Vagina (tissue), 2 donors: ENCODE data around the gene KNOP1. TPM values are rescaled to one million over a fixed set of nuclear protein-coding genes. Genes with fewer than 3 reads are reported as not detected.

Experiments
- DNase-seq, 2 donors: peaks; one replicate each; pipeline ENCODE4 v3.0.0-alpha.2; 2017; ENCODE audit errors: extremely low spot score in 2 of 2
- H3K27ac ChIP-seq: fragments of 200-600 bp; sonication (generic); one replicate; pipeline ENCODE4 v1.5.1; 2019
- H3K27me3 ChIP-seq: fragments of 200-600 bp; sonication (generic); one replicate; pipeline ENCODE4 v1.5.1; 2019
- H3K36me3 ChIP-seq, 2 donors: fragments of 200-600 bp; sonication (generic); one replicate each; pipeline ENCODE4 v1.5.1; 2017 to 2019
- H3K4me1 ChIP-seq: fragments of 200-600 bp; sonication (generic); one replicate; pipeline ENCODE4 v1.5.1; 2019
- H3K4me3 ChIP-seq, 2 donors: fragments of 200-600 bp; sonication (generic); 1 replicate in 1 of 2; 2 replicates in 1 of 2; pipeline ENCODE4 v1.5.1; 2016 to 2019
- H3K9me3 ChIP-seq: fragments of 200-600 bp; sonication (generic); one replicate; pipeline ENCODE4 v1.5.1; 2019
- POLR2A ChIP-seq, 2 donors: fragments of 450-650 bp; IDR thresholded peaks; one replicate each; pipeline ENCODE4 v1.6.1; 2017; ENCODE audit warnings: antibody characterized with exemption in 2 of 2, mild to moderate bottlenecking in 2 of 2, moderate library complexity in 2 of 2
- POLR2AphosphoS5 ChIP-seq, 2 donors: sonication (generic); formaldehyde crosslinking; IDR thresholded peaks; one replicate each; pipeline ENCODE4 v1.9.0; 2017; ENCODE audit warnings: antibody characterized with exemption in 2 of 2, mild to moderate bottlenecking in 2 of 2, low read depth in 1 of 2; ENCODE audit not compliant: insufficient read depth in 1 of 2
- intact Hi-C: fragments of 100-400 bp; cut with DNase I; formaldehyde crosslinking; loops from one replicate; pipeline ENCODE4 v1.15.1; 2023
- total RNA-seq: library from RNA; depleted of rRNA; stranded (reverse); fragments of >200 nt; gene quantifications from one replicate; pipeline ENCODE4 v1.2.3, GENCODE V29; 2016
- TF ChIP-seq, protein P1 (sequence below), 3 experiments: fragments of 450-650 bp in 2 of 3; fragments of 200-600 bp in 1 of 3; sonication (generic) in 1 of 3; IDR thresholded peaks; one replicate each; pipeline ENCODE4 v1.5.1; 2017 to 2019; ENCODE audit warnings: antibody characterized with exemption in 3 of 3, mild to moderate bottlenecking in 2 of 3, moderate library complexity in 2 of 3

The KNOP1 gene
- total RNA-seq, 1 donor from 2014 or later: 7.9 TPM

GRCh38 chr16:19711643-19712042 is 6.4 kb downstream of the KNOP1 start:
- Histone ChIP-seq H3K36me3 (peaks cover 0 to 38% of the 10 kb centered on the region in 2 donors), H3K9me3 (no peaks in the 10 kb centered on the region), H3K27me3 (no peaks in the 10 kb centered on the region), H3K4me3 (no peak overlapping the region), H3K4me1 (peaks cover 17% of the 10 kb centered on the region), H3K27ac (no peak overlapping the region)
- no peak for TF ChIP-seq POLR2A (IDR thresholded peaks at IDR 0.05)
- TF ChIP-seq, protein P1, sequence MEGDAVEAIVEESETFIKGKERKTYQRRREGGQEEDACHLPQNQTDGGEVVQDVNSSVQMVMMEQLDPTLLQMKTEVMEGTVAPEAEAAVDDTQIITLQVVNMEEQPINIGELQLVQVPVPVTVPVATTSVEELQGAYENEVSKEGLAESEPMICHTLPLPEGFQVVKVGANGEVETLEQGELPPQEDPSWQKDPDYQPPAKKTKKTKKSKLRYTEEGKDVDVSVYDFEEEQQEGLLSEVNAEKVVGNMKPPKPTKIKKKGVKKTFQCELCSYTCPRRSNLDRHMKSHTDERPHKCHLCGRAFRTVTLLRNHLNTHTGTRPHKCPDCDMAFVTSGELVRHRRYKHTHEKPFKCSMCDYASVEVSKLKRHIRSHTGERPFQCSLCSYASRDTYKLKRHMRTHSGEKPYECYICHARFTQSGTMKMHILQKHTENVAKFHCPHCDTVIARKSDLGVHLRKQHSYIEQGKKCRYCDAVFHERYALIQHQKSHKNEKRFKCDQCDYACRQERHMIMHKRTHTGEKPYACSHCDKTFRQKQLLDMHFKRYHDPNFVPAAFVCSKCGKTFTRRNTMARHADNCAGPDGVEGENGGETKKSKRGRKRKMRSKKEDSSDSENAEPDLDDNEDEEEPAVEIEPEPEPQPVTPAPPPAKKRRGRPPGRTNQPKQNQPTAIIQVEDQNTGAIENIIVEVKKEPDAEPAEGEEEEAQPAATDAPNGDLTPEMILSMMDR (IDR thresholded peaks at IDR 0.05): no peak
- TF ChIP-seq POLR2AphosphoS5 (IDR thresholded peaks at IDR 0.05; ENCODE audit: insufficient read depth in 1 of 2, low read depth in 1 of 2): no peak
- intact Hi-C loops: no loop called here
- DNase-seq: no peak

GRCh38 chr16:19710991-19711545 is 7.0 kb downstream of the KNOP1 start:
- Histone ChIP-seq H3K27ac (no peak overlapping the region), H3K9me3 (no peaks in the 10 kb centered on the region), H3K4me1 (peaks cover 12% of the 10 kb centered on the region), H3K36me3 (peaks cover 0 to 38% of the 10 kb centered on the region in 2 donors), H3K27me3 (no peaks in the 10 kb centered on the region), H3K4me3 (no peak overlapping the region)
- no peak for TF ChIP-seq POLR2A (IDR thresholded peaks at IDR 0.05)
- TF ChIP-seq, protein P1 (IDR thresholded peaks at IDR 0.05): no peak
- TF ChIP-seq POLR2AphosphoS5 (IDR thresholded peaks at IDR 0.05; ENCODE audit: insufficient read depth in 1 of 2, low read depth in 1 of 2): no peak
- intact Hi-C loops: no loop called here
- DNase-seq: no peak

- Histone ChIP-seq H3K36me3 (peaks cover 0 to 38% of the 10 kb centered on the region in 2 donors), H3K4me3 (no peak overlapping the region), H3K27me3 (no peaks in the 10 kb centered on the region), H3K4me1 (peaks cover 8% of the 10 kb centered on the region), H3K27ac (no peak overlapping the region), H3K9me3 (no peaks in the 10 kb centered on the region)
- intact Hi-C loops: no loop called here
- TF ChIP-seq, protein P1 (IDR thresholded peaks at IDR 0.05): no peak
- no peak for TF ChIP-seq POLR2A (IDR thresholded peaks at IDR 0.05)
- no peak for TF ChIP-seq POLR2AphosphoS5 (IDR thresholded peaks at IDR 0.05; ENCODE audit: insufficient read depth in 1 of 2, low read depth in 1 of 2)
- no peak for DNase-seq
These were observed 7.7 kb downstream of the KNOP1 start for GRCh38 chr16:19710191-19710908.

DNA sequence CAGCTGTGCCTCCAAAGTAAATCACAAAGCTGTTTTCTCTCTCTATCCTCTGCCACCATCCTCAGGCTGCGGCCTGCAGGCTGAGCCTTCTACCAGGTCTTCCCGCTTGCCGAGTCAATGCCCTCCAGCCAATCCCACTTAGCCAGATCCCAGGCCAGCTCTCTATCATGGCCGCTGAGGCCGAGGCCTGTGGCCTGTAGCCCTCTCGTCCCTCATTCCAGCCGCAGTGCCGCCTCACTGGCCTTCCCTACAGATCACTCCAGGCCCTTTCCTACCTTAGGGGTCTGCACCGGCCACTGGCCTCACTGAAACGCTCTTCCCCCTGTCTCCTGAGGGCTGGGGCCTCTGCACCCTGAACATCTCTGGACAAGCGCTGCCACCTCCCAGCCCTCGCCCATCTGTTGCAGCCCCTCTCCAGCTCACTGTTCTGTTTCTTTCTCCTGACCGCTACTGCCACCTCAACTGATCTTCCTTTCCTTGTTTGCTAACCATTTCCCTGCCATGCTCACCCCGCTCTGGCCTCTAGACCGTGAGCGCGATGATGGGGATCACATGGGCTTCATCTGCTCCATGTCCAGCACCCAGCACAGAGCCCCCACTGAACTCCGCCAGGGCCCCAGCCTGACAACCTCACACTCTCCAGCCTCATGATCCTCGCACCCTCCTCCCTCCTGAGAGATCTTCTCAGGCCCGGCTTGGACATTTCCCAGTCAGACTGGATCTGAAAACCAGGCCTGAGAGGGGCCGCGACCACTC is 8.5 kb downstream of the KNOP1 start:
- Histone ChIP-seq H3K27me3 (no peaks in the 10 kb centered on the region), H3K36me3 (peaks cover 0 to 43% of the 10 kb centered on the region in 2 donors), H3K4me3 (no peak overlapping the region), H3K9me3 (no peaks in the 10 kb centered on the region), H3K27ac (peak overlapping the region; percentile 24), H3K4me1 (peaks cover 15% of the 10 kb centered on the region)
- intact Hi-C loops: no loop called here
- DNase-seq: no peak
- no peak for TF ChIP-seq POLR2AphosphoS5 (IDR thresholded peaks at IDR 0.05; ENCODE audit: insufficient read depth in 1 of 2, low read depth in 1 of 2)
- TF ChIP-seq, protein P1 (IDR thresholded peaks at IDR 0.05): no peak
- TF ChIP-seq POLR2A (IDR thresholded peaks at IDR 0.05): no peak
